ENCODE data around the gene NADK. TPM values are rescaled to one million over a fixed set of nuclear protein-coding genes. Genes with fewer than 3 reads are reported as not detected.
A peak's percentile ranks its signal among the peaks of the same experiment; 100 is the strongest.

The NADK gene, protein sequence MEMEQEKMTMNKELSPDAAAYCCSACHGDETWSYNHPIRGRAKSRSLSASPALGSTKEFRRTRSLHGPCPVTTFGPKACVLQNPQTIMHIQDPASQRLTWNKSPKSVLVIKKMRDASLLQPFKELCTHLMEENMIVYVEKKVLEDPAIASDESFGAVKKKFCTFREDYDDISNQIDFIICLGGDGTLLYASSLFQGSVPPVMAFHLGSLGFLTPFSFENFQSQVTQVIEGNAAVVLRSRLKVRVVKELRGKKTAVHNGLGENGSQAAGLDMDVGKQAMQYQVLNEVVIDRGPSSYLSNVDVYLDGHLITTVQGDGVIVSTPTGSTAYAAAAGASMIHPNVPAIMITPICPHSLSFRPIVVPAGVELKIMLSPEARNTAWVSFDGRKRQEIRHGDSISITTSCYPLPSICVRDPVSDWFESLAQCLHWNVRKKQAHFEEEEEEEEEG
- 10 to 100 TPM; 17.7 to 45.2 (median 23.3) TPM for total RNA-seq
- polyA plus RNA-seq: 10 to 100 TPM; 20.4 to 26.4 TPM
- long read RNA-seq, donor 1, transcript NADK-201 (12 exons, 3,235 nt): major isoform, 22 of 32 reads
- long read RNA-seq, donor 1, partial matches to known transcripts: 5 of 32 reads
- long read RNA-seq, donor 1, other reads (novel, unspliced or antisense): 5 of 32 reads
- long read RNA-seq, donor 2, partial matches to known transcripts: 12 of 20 reads
- long read RNA-seq, donor 2, other reads (novel, unspliced or antisense): 5 of 20 reads
- long read RNA-seq, donor 3, transcript NADK-201 (12 exons, 3,235 nt): major isoform, 20 of 26 reads
- long read RNA-seq, donor 3, partial matches to known transcripts: 2 of 26 reads
- long read RNA-seq, donor 3, other reads (novel, unspliced or antisense): 4 of 26 reads

DNA sequence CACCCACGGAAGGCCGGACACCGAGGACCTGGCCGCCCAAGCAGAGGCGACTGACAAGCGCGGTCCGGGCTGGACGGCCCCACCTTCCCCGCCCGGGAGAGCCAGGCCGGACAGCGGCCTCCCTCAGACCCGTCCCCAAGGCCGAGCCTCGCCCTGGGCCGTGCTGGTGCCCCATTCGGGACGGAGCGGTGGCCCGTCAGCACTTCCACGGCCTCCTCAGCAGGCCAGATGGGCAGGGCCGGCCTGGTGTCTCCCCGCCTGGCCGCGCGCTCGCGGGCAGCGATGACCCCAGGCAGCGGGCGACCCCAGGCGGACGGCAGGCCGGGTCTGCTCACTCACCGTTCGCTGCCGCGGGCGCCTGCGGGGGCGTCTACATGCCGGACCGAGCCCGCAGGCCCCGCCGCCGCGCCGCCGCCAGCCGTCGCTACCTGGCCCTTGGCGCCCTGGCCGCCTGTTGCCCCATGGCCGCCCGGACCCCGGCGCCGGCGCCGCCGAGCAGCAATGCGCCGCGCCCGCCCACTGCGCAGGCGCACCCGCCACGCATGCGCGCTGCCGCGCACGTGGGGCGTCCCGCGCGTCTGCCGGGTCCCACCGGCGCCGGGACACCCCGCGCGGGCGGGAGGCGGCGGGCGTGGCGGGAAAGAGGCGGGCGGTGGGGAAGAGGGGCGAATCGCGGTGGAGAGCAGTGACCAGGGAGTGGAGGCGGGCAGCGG lies at the start of gene NADK:
NADK (minus strand) TSS at position 521 of the 713 bp plus-strand sequence. CDS start 13,064 bp downstream, outside the sequence.
- H3K4me1 ChIP-seq: peaks cover 7 to 82% (median 65%) of the 10 kb centered on the region in 12 donors
- H3K9me3 ChIP-seq: no peaks in the 10 kb centered on the region
- ATAC-seq (peak; percentile 19 to 62 (median 42)), DNase-seq (peak; percentile 61 to 85 (median 68))
- WGBS, 4 donors: 0 to 1% (median 0%) methylated on average over 11 to 99 of the region's 99 CpGs
- TF ChIP-seq POLR2A (IDR thresholded peaks at IDR 0.05): peak in 1 of 2 donors; percentile 40
- TF ChIP-seq, protein P1, sequence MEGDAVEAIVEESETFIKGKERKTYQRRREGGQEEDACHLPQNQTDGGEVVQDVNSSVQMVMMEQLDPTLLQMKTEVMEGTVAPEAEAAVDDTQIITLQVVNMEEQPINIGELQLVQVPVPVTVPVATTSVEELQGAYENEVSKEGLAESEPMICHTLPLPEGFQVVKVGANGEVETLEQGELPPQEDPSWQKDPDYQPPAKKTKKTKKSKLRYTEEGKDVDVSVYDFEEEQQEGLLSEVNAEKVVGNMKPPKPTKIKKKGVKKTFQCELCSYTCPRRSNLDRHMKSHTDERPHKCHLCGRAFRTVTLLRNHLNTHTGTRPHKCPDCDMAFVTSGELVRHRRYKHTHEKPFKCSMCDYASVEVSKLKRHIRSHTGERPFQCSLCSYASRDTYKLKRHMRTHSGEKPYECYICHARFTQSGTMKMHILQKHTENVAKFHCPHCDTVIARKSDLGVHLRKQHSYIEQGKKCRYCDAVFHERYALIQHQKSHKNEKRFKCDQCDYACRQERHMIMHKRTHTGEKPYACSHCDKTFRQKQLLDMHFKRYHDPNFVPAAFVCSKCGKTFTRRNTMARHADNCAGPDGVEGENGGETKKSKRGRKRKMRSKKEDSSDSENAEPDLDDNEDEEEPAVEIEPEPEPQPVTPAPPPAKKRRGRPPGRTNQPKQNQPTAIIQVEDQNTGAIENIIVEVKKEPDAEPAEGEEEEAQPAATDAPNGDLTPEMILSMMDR (IDR thresholded peaks at IDR 0.05): peak in 1 of 12 donors; percentile 20
- peak within 1 kb of the TSS; percentile 87 to 97 (median 94) for H3K27ac ChIP-seq
- no peaks in the 10 kb centered on the region for H3K27me3 ChIP-seq
- H3K4me3 ChIP-seq: peak within 1 kb of the TSS; percentile 71 to 92 (median 82)
- intact Hi-C loops (cut with DNase I): loop anchor here in 7 of 10 donors (2.0 to 10.0 kb wide), 5 partner anchors 113 to 129 kb away; partner anchors contain the start of gene GNB1 (in 3 of the 7)
- peaks cover 0 to 1% (median 0%) of the 10 kb centered on the region in 9 donors for H3K36me3 ChIP-seq

DNA sequence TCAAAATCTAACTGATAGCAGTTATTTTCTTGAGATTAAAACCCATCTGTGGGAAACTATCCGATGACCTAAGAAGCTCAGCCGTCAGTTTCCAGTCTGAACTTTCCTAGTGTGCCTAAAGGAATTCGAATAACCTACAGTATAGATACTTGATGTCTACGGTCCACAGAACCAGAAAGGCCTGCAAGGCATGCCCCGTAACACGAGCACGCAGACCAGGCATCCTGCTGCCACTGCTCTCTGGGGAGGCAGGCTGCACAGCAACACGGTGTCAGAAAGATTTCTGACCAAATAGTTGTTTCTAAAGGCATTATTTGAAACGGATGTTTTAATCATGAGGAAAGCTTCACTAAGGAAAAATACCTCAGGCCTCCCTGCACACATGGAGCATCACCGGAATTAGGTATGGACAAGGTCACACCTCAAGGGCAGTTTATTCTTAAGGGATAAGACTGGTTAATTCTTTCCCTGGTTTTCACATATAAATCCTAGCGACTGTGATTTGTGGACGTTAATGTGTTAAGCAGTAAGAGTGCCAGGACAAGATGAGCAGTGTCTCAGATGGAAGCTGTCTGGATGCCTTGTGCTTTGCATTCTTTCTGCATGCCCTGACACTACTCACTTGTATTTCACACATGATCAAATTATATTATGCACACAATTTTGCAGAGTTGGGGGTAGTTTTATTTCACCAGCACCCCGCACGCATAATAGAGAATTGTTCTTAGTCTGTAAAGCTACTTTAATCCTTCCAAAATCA lies 49.0 kb upstream of the NADK start:
- Histone ChIP-seq H3K36me3 (peaks cover 0 to 56% (median 33%) of the 10 kb centered on the region in 9 donors), H3K9me3 (no peaks in the 10 kb centered on the region), H3K4me1 (peaks cover 0 to 20% (median 9%) of the 10 kb centered on the region in 12 donors), H3K27ac (no peak overlapping the region), H3K27me3 (no peaks in the 10 kb centered on the region), H3K4me3 (no peak overlapping the region)
- DNase-seq: no peak
- TF ChIP-seq, protein P1 (IDR thresholded peaks at IDR 0.05): no peak
- no peak for TF ChIP-seq POLR2A (IDR thresholded peaks at IDR 0.05)
- WGBS, 4 donors: 54 to 67% (median 62%) methylated on average over 14 of the region's 14 CpGs
- ATAC-seq: no peak
- intact Hi-C loops (cut with DNase I): loop anchor here in 1 of 10 donors (5.0 kb wide), 1 partner anchor 35 kb away; no protein-coding TSS in a partner anchor

DNA sequence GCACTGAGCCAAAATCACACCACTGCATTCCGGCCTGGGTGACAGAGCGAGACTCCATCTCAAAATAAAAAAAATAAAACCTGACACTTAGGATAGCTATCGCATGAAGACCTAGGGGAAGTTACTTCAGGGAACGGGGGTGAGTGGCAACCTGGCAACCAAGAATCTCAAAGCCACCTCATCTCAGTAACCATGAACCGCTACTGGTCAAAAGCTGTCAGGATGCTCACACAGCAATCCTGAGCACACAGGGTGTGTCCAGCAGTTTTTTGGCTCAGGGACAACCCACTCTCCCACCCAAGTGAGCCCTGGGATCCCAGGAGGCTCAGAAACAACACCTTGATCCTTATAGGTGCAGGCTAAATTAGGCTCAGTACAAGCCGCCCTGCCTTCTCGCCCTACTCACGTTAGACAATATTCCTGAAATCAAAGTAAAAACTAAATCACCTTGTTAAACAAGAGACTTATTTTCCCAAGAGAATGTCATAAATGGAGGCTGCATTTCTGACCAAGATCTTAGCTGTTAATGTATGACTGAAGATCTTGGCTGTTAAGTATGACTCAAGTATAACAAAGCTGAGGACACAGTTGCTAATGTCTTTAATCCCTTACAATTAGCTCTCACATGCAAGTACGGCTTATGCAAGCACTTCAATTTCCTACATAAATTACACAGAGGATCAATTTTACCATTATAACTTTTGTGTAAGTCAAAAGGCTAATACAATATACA lies 48.3 kb upstream of the NADK start:
- WGBS, 4 donors: 82 to 91% (median 83%) methylated on average over 9 of the region's 9 CpGs
- Histone ChIP-seq H3K27me3 (no peaks in the 10 kb centered on the region), H3K4me3 (no peak overlapping the region), H3K9me3 (no peaks in the 10 kb centered on the region), H3K27ac (peak overlapping the region in 1 of 12 donors; percentile 3), H3K4me1 (peaks cover 0 to 17% (median 9%) of the 10 kb centered on the region in 12 donors), H3K36me3 (peaks cover 0 to 57% (median 31%) of the 10 kb centered on the region in 9 donors)
- intact Hi-C loops (cut with DNase I): loop anchor here in 1 of 10 donors (5.0 kb wide), 1 partner anchor 34 kb away; no protein-coding TSS in a partner anchor
- DNase-seq (no peak), ATAC-seq (no peak)
- TF ChIP-seq POLR2A (IDR thresholded peaks at IDR 0.05): no peak
- TF ChIP-seq, protein P1 (IDR thresholded peaks at IDR 0.05): no peak
